HCT116 (cell line): ENCODE results near the gene CELA2A. TPM values are rescaled to one million over a fixed set of nuclear protein-coding genes. Genes with fewer than 3 reads are reported as not detected.

ENCODE experiments used
- ATAC-seq: fragments of 200-7000 bp; cut with Tn5 transposase; 2 replicates; pipeline ENCODE4 v1.9.1; 2020; ENCODE audit warnings: mild to moderate bottlenecking, moderate library complexity
- BruUV-seq: library from RNA; stranded (reverse); fragments of 400-500 nt; replicated peaks from 2 replicates; lab custom pipeline; 2021; lab: Mats Ljungman, UMichigan
- CTCF ChIA-PET: fragments of 300-600 bp; sonication (Branson Sonifier 250); formaldehyde crosslinking; loops from one replicate; lab custom pipeline; 2021; ENCODE audit warnings: antibody characterized with exemption; lab: Charles Lee
- POLR2A ChIA-PET: fragments of 300-600, 350-600 bp; sonication (Branson Sonifier 250); formaldehyde crosslinking; loops from one replicate; lab custom pipeline; 2021; ENCODE audit warnings: antibody characterized with exemption; lab: Charles Lee
- RAD21 ChIA-PET, 2 experiments: fragments of 300-600 bp; sonication (Branson Sonifier 250); formaldehyde crosslinking; loops; one replicate each; lab custom pipeline; 2023; ENCODE audit warnings: low total read pairs in 2 of 2; ENCODE audit not compliant: uncharacterized antibody in 2 of 2, unreplicated experiment in 2 of 2, low non-redundant PET in 1 of 2; lab: Charles Lee
- DNase-seq: peaks from one replicate; pipeline ENCODE4 v3.0.0-alpha.2; 2010; ENCODE audit warnings: low read depth, low spot score
- H2AFZ ChIP-seq: fragments of 200-600 bp; shearing (Covaris generic), sonication (generic); 2 replicates; pipeline ENCODE4 v1.6.1; 2017; ENCODE audit warnings: low read depth, mixed run types, mixed read lengths, antibody characterized with exemption, low read length; ENCODE audit not compliant: poor library complexity, severe bottlenecking
- H3K27ac ChIP-seq: 2 replicates; pipeline ENCODE4 v1.5.1; 2012; ENCODE audit warnings: low read depth, low read length
- H3K27me3 ChIP-seq: fragments of 200-600 bp; sonication (generic); 2 replicates; pipeline ENCODE4 v1.6.1; 2016; ENCODE audit warnings: mixed run types, low read length, mixed read lengths; ENCODE audit not compliant: insufficient read depth
- H3K36me3 ChIP-seq, 2 experiments: fragments of 200-500 bp in 1 of 2; fragments of 200-600 bp in 1 of 2; sonication (Bioruptor generic) in 1 of 2; sonication (generic) in 1 of 2; 2 replicates each; pipeline versions ENCODE4 v1.5.1 to v1.6.1; 2014 to 2016; ENCODE audit warnings: low read length in 2 of 2, inconsistent platforms in 1 of 2, mixed read lengths in 1 of 2, mixed run types in 1 of 2; ENCODE audit not compliant: insufficient read depth in 2 of 2, control insufficient read depth in 1 of 2
- H3K4me1 ChIP-seq, 2 experiments: fragments of 200-600 bp in 1 of 2; sonication (generic) in 1 of 2; 2 replicates each; pipeline versions ENCODE4 v1.5.1 to v1.6.1; 2012 to 2017; ENCODE audit warnings: low read length in 2 of 2, inconsistent platforms in 1 of 2, mild to moderate bottlenecking in 1 of 2, mixed read lengths in 1 of 2, mixed run types in 1 of 2, moderate library complexity in 1 of 2; ENCODE audit not compliant: insufficient read depth in 2 of 2, control insufficient read depth in 1 of 2
- H3K4me2 ChIP-seq: fragments of 200-600 bp; sonication (generic); 2 replicates; pipeline ENCODE4 v1.6.1; 2017; ENCODE audit warnings: mixed run types, low read length, mixed read lengths
- H3K4me3 ChIP-seq, 2 experiments: fragments of 200-600 bp in 1 of 2; sonication (generic) in 1 of 2; replicated peaks in 1 of 2; 2 replicates each; pipeline ENCODE4 v1.5.1; 2011 to 2016; ENCODE audit warnings: low read length in 2 of 2, control low read depth in 1 of 2, low read depth in 1 of 2, mild to moderate bottlenecking in 1 of 2, mixed read lengths in 1 of 2, mixed run types in 1 of 2
- H3K79me2 ChIP-seq: fragments of 200-600 bp; sonication (generic); 2 replicates; pipeline ENCODE4 v1.6.1; 2017; ENCODE audit warnings: mild to moderate bottlenecking, mixed run types, low read length, moderate library complexity, mixed read lengths; ENCODE audit not compliant: insufficient read depth
- H3K9ac ChIP-seq: fragments of 200-600 bp; sonication (generic); 2 replicates; pipeline ENCODE4 v1.6.1; 2016; ENCODE audit warnings: low read length, mixed read lengths
- H3K9me2 ChIP-seq: fragments of 200-600 bp; sonication (generic), shearing (Covaris generic); 2 replicates; pipeline ENCODE4 v1.6.1; 2017; ENCODE audit warnings: mixed run types, mild to moderate bottlenecking, moderate library complexity; ENCODE audit not compliant: insufficient read depth
- H3K9me3 ChIP-seq, 2 experiments: fragments of 200-500 bp in 1 of 2; fragments of 200-600 bp in 1 of 2; sonication (Bioruptor generic) in 1 of 2; sonication (generic) in 1 of 2; 2 replicates each; pipeline ENCODE4 v1.6.1; 2014 to 2017; ENCODE audit warnings: low read length in 2 of 2, mixed read lengths in 2 of 2, inconsistent platforms in 1 of 2, low read depth in 1 of 2, mild to moderate bottlenecking in 1 of 2, mixed run types in 1 of 2, moderate library complexity in 1 of 2; ENCODE audit not compliant: control insufficient read depth in 1 of 2, insufficient read depth in 1 of 2
- H4K20me1 ChIP-seq: fragments of 200-600 bp; sonication (generic), shearing (Covaris generic); 2 replicates; pipeline ENCODE4 v1.6.1; 2017; ENCODE audit warnings: mixed run types, mild to moderate bottlenecking, moderate library complexity; ENCODE audit not compliant: insufficient read depth
- ATF3 ChIP-seq: IDR thresholded peaks from 2 replicates; pipeline ENCODE4 v1.6.1; 2012
- CEBPB ChIP-seq: IDR thresholded peaks from 2 replicates; pipeline ENCODE4 v1.6.1; 2012; ENCODE audit warnings: low read depth
- EGR1 ChIP-seq: IDR thresholded peaks from 2 replicates; pipeline ENCODE4 v1.6.1; 2012; ENCODE audit warnings: low read depth
- EZH2phosphoT487 ChIP-seq: fragments of 200-600 bp; IDR thresholded peaks from 2 replicates; pipeline ENCODE4 v1.6.1; 2018; ENCODE audit warnings: antibody characterized with exemption, borderline replicate concordance
- FOSL1 ChIP-seq: IDR thresholded peaks from 2 replicates; pipeline ENCODE4 v1.6.1; 2012; ENCODE audit warnings: low read depth
- RAD21 ChIP-seq: IDR thresholded peaks from 2 replicates; pipeline ENCODE4 v1.6.1; 2012; ENCODE audit warnings: low read depth, mild to moderate bottlenecking
- SP1 ChIP-seq: IDR thresholded peaks from 2 replicates; pipeline ENCODE4 v1.6.1; 2012; ENCODE audit warnings: low read depth
- SRF ChIP-seq: IDR thresholded peaks from 2 replicates; pipeline ENCODE4 v1.6.1; 2012; ENCODE audit warnings: low read depth
- YY1 ChIP-seq: IDR thresholded peaks from 2 replicates; pipeline ENCODE4 v1.6.1; 2011; ENCODE audit warnings: low read length, low read depth, moderate library complexity, mild to moderate bottlenecking; ENCODE audit not compliant: insufficient replicate concordance; ENCODE audit errors: extremely low read depth
- ZBTB33 ChIP-seq: IDR thresholded peaks from 2 replicates; pipeline ENCODE4 v1.6.1; 2011; ENCODE audit warnings: mild to moderate bottlenecking, low read length, moderate library complexity; ENCODE audit not compliant: insufficient replicate concordance; ENCODE audit errors: extremely low read depth
- intact Hi-C: fragments of 100-400 bp; cut with micrococcal nuclease; formaldehyde crosslinking; loops from 2 replicates; pipeline ENCODE4 v1.10.0; 2022
- total RNA-seq: library from RNA; stranded (reverse); gene quantifications from one replicate; pipeline ENCODE4 v1.2.1, GENCODE V29; 2021; ENCODE audit not compliant: unreplicated experiment

CELA2A gene
- total RNA-seq, 1 experiment from 2014 or later: 1.6 TPM

GRCh38 chr1:15412843-15413242 lies 43.7 kb upstream of the CELA2A start:
- POLR2A ChIA-PET: no interaction called here
- H3K4me3 ChIP-seq: no peak overlapping the region
- H2AFZ ChIP-seq: no peak overlapping the region
- no peak for ATAC-seq
- no peak overlapping the region for H3K9ac ChIP-seq
- no peaks in the 10 kb centered on the region for H3K9me3 ChIP-seq
- intact Hi-C loops: no loop called here
- no peak overlapping the region for H3K4me2 ChIP-seq
- H3K27me3 ChIP-seq: no peaks in the 10 kb centered on the region
- BruUV-seq: no TSS peak
- H3K36me3 ChIP-seq: peaks cover 0 to 19% of the 10 kb centered on the region in 2 experiments; a peak in 1 of 4 replicates
- no peak for DNase-seq
- RAD21 ChIA-PET: no interaction called here
- TF ChIP-seq FOSL1: no peak
- no peak for TF ChIP-seq SP1
- no peak for TF ChIP-seq EGR1
- TF ChIP-seq RAD21: no peak
- no peak for TF ChIP-seq CEBPB
- TF ChIP-seq YY1: no peak
- CTCF ChIA-PET: no interaction called here
- H3K4me1 ChIP-seq: peaks cover 15 to 80% of the 10 kb centered on the region in 2 experiments
- peaks cover 81% of the 10 kb centered on the region for H3K79me2 ChIP-seq
- no peaks in the 10 kb centered on the region for H3K9me2 ChIP-seq
- H4K20me1 ChIP-seq: no peaks in the 10 kb centered on the region; the same call in 1 of the 2 replicates
- no peak overlapping the region for H3K27ac ChIP-seq

- intact Hi-C loops: no loop called here
- Histone ChIP-seq H3K27me3 (no peaks in the 10 kb centered on the region), H4K20me1 (no peaks in the 10 kb centered on the region; the same call in 1 of the 2 replicates)
- TF ChIP-seq EZH2phosphoT487 (no peak), SRF (no peak), ATF3 (no peak), ZBTB33 (no peak)
- TF ChIP-seq, all 23 proteins: peak for 0
- H3K4me3 ChIP-seq: no peak overlapping the region
- H3K36me3 ChIP-seq: peaks cover 0 to 19% of the 10 kb centered on the region in 2 experiments; a peak in 1 of 4 replicates
- no peak overlapping the region for H3K9ac ChIP-seq
- H2AFZ ChIP-seq: no peak overlapping the region
- BruUV-seq: no TSS peak
- RAD21 ChIA-PET: no interaction called here
- no peaks in the 10 kb centered on the region for H3K9me2 ChIP-seq
- no peak for DNase-seq
- no peak overlapping the region for H3K4me2 ChIP-seq
- H3K9me3 ChIP-seq: no peaks in the 10 kb centered on the region
- no peak overlapping the region for H3K27ac ChIP-seq
- POLR2A ChIA-PET: interaction anchor here (0.7 to 0.8 kb wide), 2 partner anchors 9 to 14 kb away, joined by 3 read pairs; no protein-coding TSS in a partner anchor
- peaks cover 86% of the 10 kb centered on the region for H3K79me2 ChIP-seq
- no peak for ATAC-seq
- CTCF ChIA-PET: no interaction called here
- H3K4me1 ChIP-seq: peaks cover 15 to 81% of the 10 kb centered on the region in 2 experiments
Measured at GRCh38 chr1:15413563-15414444, 42.7 kb upstream of the CELA2A start.
